ENCODE measurements around the gene KRTAP9-4. TPM values are rescaled to one million over a fixed set of nuclear protein-coding genes. Genes with fewer than 3 reads are reported as not detected.

KRTAP9-4 gene
- total and polyA plus RNA-seq, 2 donors (not counting 3 experiments of a cell fraction or from before 2014, with no cell fraction given): not detected

DNA sequence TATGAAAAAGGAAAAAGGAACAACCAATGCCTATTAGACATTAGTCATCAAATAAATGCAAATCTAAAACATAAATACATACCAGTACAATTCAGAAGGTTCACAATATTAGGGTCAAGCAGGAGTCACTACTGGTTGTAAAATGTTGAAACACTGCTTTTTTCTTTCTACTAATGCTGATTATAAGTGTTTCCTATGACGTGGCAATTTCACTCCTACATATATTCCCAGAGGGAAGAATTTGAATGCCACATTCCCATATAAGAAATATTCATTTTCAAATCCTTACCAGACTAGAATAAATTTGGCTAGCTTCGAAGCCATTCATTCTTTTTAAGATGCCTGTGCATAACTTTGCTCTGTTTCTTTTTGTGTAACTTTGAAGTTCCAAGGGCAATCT is 25.7 kb upstream of the KRTAP9-4 start:
- BruUV-seq (replicated peaks): no TSS peak
- no peak overlapping the region for H3K27ac ChIP-seq (ENCODE audit: insufficient read depth, low read depth, low read length)

More for the DNA sequence above, 25.7 kb upstream of the KRTAP9-4 start:
- DNase-seq (ENCODE audit: low read depth, low spot score) (no peak), FAIRE-seq (no peak)
- no peaks in the 10 kb centered on the region for H3K36me3 ChIP-seq (ENCODE audit: control insufficient read depth in 2 of 2, extremely low read depth in 1 of 2, insufficient read depth in 2 of 2, low read length in 2 of 2)
- H2AFZ ChIP-seq (ENCODE audit: low read depth, low read length): no peak overlapping the region
- TF ChIP-seq POLR2A (IDR thresholded peaks at IDR 0.05; ENCODE audit: low read depth, low read length) (no peak), POLR2AphosphoS5 (IDR thresholded peaks at IDR 0.05; ENCODE audit: insufficient read depth, low read depth, low read length) (no peak), MYC (IDR thresholded peaks at IDR 0.05; ENCODE audit: low read depth, low read length) (no peak), JUN (IDR thresholded peaks at IDR 0.05; ENCODE audit: borderline replicate concordance, insufficient read depth, insufficient read length, low read depth) (no peak), GATA2 (IDR thresholded peaks at IDR 0.05; ENCODE audit: insufficient read depth, insufficient read length, low read depth, low read length) (no peak), EZH2 (IDR thresholded peaks at IDR 0.05; ENCODE audit: borderline replicate concordance, low read depth, low read length, severe bottlenecking) (no peak), FOS (IDR thresholded peaks at IDR 0.05; ENCODE audit: borderline replicate concordance, insufficient read depth, low read length) (no peak)
- TF ChIP-seq, protein P1, sequence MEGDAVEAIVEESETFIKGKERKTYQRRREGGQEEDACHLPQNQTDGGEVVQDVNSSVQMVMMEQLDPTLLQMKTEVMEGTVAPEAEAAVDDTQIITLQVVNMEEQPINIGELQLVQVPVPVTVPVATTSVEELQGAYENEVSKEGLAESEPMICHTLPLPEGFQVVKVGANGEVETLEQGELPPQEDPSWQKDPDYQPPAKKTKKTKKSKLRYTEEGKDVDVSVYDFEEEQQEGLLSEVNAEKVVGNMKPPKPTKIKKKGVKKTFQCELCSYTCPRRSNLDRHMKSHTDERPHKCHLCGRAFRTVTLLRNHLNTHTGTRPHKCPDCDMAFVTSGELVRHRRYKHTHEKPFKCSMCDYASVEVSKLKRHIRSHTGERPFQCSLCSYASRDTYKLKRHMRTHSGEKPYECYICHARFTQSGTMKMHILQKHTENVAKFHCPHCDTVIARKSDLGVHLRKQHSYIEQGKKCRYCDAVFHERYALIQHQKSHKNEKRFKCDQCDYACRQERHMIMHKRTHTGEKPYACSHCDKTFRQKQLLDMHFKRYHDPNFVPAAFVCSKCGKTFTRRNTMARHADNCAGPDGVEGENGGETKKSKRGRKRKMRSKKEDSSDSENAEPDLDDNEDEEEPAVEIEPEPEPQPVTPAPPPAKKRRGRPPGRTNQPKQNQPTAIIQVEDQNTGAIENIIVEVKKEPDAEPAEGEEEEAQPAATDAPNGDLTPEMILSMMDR (IDR thresholded peaks at IDR 0.05; ENCODE audit: extremely low read depth in 1 of 2, insufficient read depth in 1 of 2, low read depth in 1 of 2, low read length in 2 of 2): no peak
- TF ChIP-seq, protein P2, sequence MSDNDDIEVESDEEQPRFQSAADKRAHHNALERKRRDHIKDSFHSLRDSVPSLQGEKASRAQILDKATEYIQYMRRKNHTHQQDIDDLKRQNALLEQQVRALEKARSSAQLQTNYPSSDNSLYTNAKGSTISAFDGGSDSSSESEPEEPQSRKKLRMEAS (IDR thresholded peaks at IDR 0.05; ENCODE audit: insufficient read depth, insufficient read length): no peak
- no peak overlapping the region for H3K4me2 ChIP-seq (ENCODE audit: insufficient read depth, low read length)
- H3K9ac ChIP-seq (replicated peaks; ENCODE audit: extremely low read depth, insufficient read depth, low read length): no peak overlapping the region
- CTCF ChIA-PET: no interaction called here
- H3K9me1 ChIP-seq (replicated peaks; ENCODE audit: control insufficient read depth, extremely low read depth, insufficient read depth, low read length): no peaks in the 10 kb centered on the region
- intact Hi-C loops (cut with micrococcal nuclease): no loop called here
- no peak overlapping the region for H3K4me3 ChIP-seq (replicated peaks in 1 of 3; ENCODE audit: insufficient read depth in 1 of 3, low read depth in 1 of 3, low read length in 3 of 3)
- no peaks in the 10 kb centered on the region for H4K20me1 ChIP-seq (replicated peaks; ENCODE audit: control insufficient read depth, extremely low read depth, insufficient read depth, low read length)
- no peaks in the 10 kb centered on the region for H3K27me3 ChIP-seq (ENCODE audit: control insufficient read depth in 2 of 2, insufficient read depth in 2 of 2, low read length in 2 of 2)
- POLR2A ChIA-PET: no interaction called here
- H3K9me3 ChIP-seq (replicated peaks; ENCODE audit: control insufficient read depth, insufficient read depth, low read length): no peaks in the 10 kb centered on the region
- no peaks in the 10 kb centered on the region for H3K4me1 ChIP-seq (ENCODE audit: control insufficient read depth, extremely low read depth, insufficient read depth, low read length)
- H3K79me2 ChIP-seq (ENCODE audit: control insufficient read depth, insufficient read depth, low read length): no peaks in the 10 kb centered on the region
- dilution Hi-C loops (cut with MboI; ENCODE audit: extremely low pct_ligation_motif_present, low sequenced_read_pairs): no loop called here
